Embryonic facial prominence (tissue), 1 donor: ENCODE results near the gene EBP.
"Not testable (repeated sequence)": the region's sequence is repeated elsewhere in the genome, so short reads cannot be mapped to it uniquely, and the experiment has no call there.

Experiments
- DNase-seq: peaks from one replicate; pipeline ENCODE4 v3.0.0-alpha.2; 2016; ENCODE audit errors: extremely low spot score

EBP gene

GRCh38 chrX:48525853-48526252 lies 4.2 kb downstream of the EBP start:
- DNase-seq = not testable (repeated sequence)

DNA sequence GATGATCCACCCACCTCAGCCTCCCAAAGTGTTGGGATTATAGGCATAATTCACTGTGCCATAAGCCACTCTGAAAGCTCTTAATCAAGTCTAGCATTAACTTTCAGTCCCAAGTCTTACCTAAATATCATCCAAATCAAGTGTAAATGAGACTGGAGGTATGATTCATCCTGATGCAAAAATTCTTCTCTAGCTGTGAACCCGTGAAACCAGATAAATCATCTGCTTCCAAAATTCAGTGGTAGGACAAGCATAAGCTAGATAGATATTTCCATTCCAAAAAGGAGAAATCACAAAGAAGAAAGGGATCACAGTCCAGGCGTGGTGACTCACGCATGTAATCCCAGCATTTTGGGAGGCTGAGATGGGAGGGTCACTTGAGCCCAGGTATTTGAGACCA lies 9.1 kb downstream of the EBP start:
- no peak for DNase-seq

GRCh38 chrX:48531358-48531959 lies 9.9 kb downstream of the EBP start:
- no peak for DNase-seq

DNA sequence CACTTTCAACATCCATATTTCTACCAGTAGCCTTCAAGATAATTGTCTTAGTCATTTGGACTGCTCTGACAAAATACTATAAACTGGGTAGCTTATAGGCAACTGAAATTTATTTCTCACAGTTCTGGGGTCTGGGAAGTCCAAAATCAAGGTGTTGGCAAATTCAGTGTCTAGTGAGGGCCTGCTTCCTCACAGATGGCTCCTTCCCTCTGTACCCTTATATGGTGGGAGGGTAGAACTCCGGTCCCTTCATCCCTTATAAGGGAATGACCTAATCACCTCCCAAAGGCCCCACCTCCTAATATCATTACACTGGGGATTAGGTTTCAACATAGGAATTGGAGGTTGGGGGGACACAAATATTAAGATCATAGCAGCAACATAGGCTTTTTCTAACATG lies 10.6 kb downstream of the EBP start:
- DNase-seq = no peak

DNA sequence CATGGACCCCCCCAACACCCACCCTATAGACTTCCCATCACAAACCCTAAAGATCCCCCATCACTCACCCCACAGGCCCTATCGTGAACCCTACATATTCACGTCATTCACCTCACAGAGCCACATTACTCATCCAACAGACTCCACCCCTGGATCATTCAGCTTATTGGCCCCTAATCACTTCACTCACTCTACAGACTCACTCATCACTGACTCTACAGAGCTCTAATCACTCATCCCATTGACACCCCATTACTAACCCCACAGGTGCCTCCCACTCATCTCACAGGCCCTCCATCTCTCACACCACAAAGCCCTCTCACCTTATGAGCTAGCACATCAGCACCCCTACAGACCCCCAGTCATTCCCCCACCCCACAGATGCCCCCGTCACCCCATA lies 11.6 kb downstream of the EBP start:
- DNase-seq = no peak

- no peak for DNase-seq
These were observed 17.2 kb downstream of the EBP start for GRCh38 chrX:48538641-48539344.

DNA sequence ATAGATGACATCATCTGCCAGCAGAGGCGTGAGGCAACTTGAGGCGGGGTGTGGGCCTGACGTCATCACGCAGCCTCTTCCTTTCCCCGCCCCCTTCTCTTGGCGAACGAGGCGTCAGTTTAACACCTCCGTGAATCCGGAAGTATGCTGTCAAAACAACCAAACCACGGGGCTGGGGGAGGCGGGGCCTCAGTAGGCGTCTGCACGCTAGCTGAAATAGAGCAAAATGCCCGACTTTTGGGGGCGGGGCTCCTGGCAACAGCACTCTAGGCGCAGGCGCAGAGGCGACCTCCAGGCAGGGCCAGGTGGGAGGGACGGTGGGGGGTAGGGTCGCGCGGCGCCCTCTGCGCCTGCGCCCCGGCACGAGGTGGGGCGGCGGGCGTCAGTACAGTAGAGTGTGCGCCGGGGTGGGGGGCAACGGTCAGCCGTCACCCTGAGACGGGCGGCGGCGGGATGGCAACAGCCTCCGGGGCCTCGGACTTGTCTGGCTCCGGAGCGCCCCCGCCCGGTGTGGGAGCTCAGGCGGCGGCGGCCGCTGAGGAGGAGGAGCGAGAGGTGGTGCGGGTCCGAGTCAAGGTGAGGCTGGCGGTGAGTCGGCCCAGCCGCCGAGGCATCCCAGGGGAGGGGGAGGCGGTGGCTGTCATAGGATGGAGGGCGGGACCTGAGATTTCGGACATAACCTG lies 17.9 kb downstream of the EBP start, which contains the start of gene TBC1D25:
TSS of gene TBC1D25 (plus strand) at position 370 of the 683 bp plus-strand sequence. CDS start at position 454, 84 bp downstream.
- peak; percentile 78 for DNase-seq

DNA sequence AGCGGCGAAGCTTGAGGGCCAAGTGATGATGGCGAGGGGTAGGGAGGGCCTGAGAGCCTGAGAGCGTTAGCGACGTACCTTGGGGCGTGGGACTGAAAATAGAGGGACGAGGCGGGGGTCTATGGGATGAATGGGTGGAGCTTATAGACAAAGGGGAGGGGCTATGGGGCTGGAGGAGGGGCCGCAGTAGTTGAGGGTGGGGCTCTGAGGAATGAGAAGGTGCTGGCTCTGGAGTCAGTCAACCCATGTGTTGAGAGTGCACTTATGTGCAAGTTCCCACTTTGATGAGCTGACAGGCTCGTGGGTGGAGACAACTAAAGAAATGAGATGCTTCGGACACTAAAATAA lies 18.4 kb downstream of the EBP start:
- DNase-seq = peak; percentile 9

GRCh38 chrX:48540480-48540879 lies 18.9 kb downstream of the EBP start:
- DNase-seq = no peak

- DNase-seq = no peak
These were observed 19.7 kb downstream of the EBP start for GRCh38 chrX:48541140-48541814.

DNA sequence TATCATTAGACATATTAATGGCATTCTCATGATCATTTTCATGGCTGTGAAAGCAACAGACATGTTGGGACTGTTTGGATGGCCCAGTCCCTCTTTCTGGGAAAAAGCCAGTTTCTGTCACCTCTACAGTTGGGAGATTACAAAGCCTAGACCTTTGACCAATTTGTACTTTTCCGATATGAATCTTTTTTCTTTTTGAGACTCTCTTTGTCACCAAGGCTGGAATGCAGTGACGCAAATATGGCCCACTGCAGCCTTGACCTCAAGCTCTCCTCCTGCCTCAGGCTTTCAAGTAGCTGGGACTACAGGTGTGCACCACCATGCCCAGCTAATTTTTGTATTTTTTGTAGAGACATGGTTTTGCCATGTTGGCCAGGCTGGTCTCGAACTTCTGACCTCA lies 27.3 kb downstream of the EBP start:
- no peak for DNase-seq

- not testable (repeated sequence) for DNase-seq
These were observed 34.2 kb downstream of the EBP start for GRCh38 chrX:48555731-48556325.

- no peak for DNase-seq
These were observed 36.7 kb downstream of the EBP start for GRCh38 chrX:48558271-48558670.

- no peak for DNase-seq
These were observed 38.0 kb downstream of the EBP start for GRCh38 chrX:48559636-48560035.

GRCh38 chrX:48560056-48560455 lies 38.4 kb downstream of the EBP start:
- no peak for DNase-seq

- DNase-seq = no peak
These were observed 39.1 kb downstream of the EBP start for GRCh38 chrX:48560681-48561080.

GRCh38 chrX:48569958-48570357 lies 48.4 kb downstream of the EBP start:
- DNase-seq = no peak

DNA sequence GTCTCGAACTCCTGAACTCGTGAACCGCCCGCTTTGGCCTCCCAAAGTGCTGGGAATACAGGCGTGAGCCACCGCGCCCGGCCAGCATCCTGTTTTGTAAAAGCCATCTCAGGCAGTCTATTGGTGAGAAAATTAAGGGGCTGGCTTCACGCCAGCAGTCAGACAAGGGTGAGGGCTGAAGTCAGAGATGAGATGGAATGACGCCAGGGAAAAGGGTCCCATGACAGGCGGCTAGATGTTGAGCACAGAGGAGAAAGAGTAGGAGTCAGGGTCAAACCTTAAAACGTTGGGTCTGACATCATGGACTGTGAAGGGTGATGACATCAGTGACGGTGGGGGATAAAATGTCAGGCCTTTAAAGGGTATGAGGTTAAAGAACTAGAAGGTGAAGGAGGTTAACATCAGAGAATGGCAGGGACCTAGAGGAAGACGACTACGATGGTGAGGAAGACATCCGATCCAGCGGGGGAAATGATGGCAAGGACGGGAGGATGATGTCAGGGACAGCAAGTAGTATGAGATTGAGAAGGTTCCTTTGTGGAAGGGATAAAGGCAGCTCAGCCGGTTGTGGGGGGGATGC lies 52.2 kb downstream of the EBP start:
- DNase-seq = no peak

DNA sequence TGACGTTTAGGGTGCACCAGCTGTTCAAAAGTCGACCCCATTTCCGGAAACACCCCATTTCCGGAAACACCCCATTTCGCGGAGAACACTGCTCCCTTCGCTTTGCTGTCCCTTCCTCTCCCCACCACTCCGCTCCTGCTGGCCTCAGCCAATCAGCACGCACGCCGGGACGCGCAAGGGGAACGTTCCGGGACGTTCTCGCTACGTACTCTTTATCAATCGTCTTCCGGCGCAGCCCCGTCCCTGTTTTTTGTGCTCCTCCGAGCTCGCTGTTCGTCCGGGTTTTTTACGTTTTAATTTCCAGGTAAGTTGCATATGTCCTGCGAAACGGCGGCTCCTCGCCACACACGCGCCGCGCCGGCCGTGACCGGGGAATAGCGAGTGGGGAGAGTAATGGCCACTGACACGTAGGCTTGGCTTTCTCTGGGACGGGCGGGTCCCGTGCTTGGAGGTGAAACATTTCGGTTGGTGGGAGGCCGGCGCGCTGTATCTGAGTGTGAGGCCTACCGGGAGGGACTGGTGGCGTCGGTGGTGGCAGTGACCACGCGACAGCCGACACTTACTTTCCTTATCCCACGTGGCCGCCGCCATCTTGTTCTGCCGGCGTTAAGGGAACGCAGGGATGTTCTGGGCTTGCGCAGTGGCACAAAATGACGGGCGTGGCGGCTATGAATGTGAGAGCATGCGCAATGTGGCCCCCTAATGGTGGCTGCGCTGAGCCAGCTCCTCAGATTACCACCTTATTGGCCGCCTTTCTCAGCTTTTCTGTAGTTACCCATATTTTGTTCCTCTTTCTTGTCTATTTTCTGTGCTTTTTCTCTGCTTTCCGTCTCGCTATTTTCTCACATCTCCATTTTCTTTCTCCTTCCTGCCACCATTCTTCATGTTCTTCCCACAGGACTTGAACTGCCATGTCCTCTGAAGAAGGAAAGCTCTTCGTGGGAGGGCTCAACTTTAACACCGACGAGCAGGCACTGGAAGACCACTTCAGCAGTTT lies 53.0 kb downstream of the EBP start, which contains the start of gene RBM3:
TSS of gene RBM3 (plus strand) at position 215 of the 997 bp plus-strand sequence. CDS start at position 912, 697 bp downstream.
- DNase-seq = peak; percentile 92

DNA sequence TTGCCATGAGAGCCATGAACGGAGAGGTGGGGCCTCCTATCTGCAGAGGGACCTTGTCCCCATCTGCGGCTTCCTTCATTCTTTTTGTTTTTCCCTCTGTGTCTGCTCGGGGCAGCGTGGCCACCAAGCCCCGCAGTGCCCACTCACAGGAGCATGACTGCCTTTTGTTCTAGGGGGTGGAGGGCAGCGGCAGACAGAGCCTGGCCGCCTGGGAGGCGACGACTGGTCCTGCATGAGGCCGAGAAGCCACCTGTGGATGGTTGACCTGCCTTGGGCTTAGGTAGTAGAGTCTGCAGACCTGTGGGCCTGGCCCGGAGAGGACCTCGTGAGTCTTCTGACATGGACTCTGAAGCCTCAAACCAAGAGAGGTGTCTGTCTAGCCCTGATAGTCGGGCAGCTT lies 54.0 kb downstream of the EBP start:
- no peak for DNase-seq
